DOHH2 (cell line): ENCODE measurements around the gene HDAC4.

Source experiments
- H3F3A ChIP-seq: fragments of 200-600 bp; sonication (generic), shearing (Covaris generic); 2 replicates; pipeline ENCODE4 v1.6.0; 2016; ENCODE audit warnings: antibody characterized with exemption, mild to moderate bottlenecking; ENCODE audit not compliant: control insufficient read depth, insufficient read depth
- H3K27ac ChIP-seq: fragments of 200-600 bp; sonication (generic); 2 replicates; pipeline ENCODE4 v1.5.1; 2014; ENCODE audit warnings: low read depth, mild to moderate bottlenecking, low read length, moderate library complexity
- H3K27me3 ChIP-seq: fragments of 200-600 bp; sonication (generic); 2 replicates; pipeline ENCODE4 v1.6.1; 2014; ENCODE audit warnings: mild to moderate bottlenecking, low read length, mixed read lengths; ENCODE audit not compliant: control insufficient read depth
- H3K36me3 ChIP-seq: fragments of 200-600 bp; sonication (generic); 2 replicates; pipeline ENCODE4 v1.6.1; 2014; ENCODE audit warnings: mild to moderate bottlenecking, low read length, moderate library complexity, mixed read lengths; ENCODE audit not compliant: control insufficient read depth
- H3K4me1 ChIP-seq: fragments of 200-600 bp; sonication (generic); 2 replicates; pipeline ENCODE4 v1.6.1; 2014; ENCODE audit warnings: mild to moderate bottlenecking, low read length, mixed read lengths; ENCODE audit not compliant: control insufficient read depth
- H3K4me2 ChIP-seq: fragments of 200-600 bp; sonication (generic); 2 replicates; pipeline ENCODE4 v1.6.0; 2014; ENCODE audit warnings: mild to moderate bottlenecking, low read length, moderate library complexity
- H3K4me3 ChIP-seq: fragments of 200-600 bp; sonication (generic); 2 replicates; pipeline ENCODE4 v1.5.1; 2014; ENCODE audit warnings: mild to moderate bottlenecking, low read length, mixed read lengths
- H3K79me2 ChIP-seq: fragments of 200-600 bp; sonication (generic); 2 replicates; pipeline ENCODE4 v1.6.1; 2014; ENCODE audit warnings: mild to moderate bottlenecking, low read length, mixed read lengths; ENCODE audit not compliant: control insufficient read depth
- H3K9me2 ChIP-seq: fragments of 200-600 bp; sonication (generic); replicated peaks from 2 replicates; pipeline ENCODE4 v1.6.1; 2014; ENCODE audit warnings: mild to moderate bottlenecking, low read length, mixed read lengths; ENCODE audit not compliant: control insufficient read depth
- H3K9me3 ChIP-seq: fragments of 200-600 bp; sonication (generic); 2 replicates; pipeline ENCODE4 v1.6.1; 2014; ENCODE audit warnings: antibody characterized with exemption, low read length, mixed read lengths; ENCODE audit not compliant: control insufficient read depth, insufficient read depth
- H4K20me1 ChIP-seq: fragments of 200-600 bp; sonication (generic); 2 replicates; pipeline ENCODE4 v1.6.0; 2014; ENCODE audit warnings: low read depth, mild to moderate bottlenecking, antibody characterized with exemption, low read length, moderate library complexity; ENCODE audit not compliant: control insufficient read depth, insufficient read depth
- CTCF ChIP-seq: fragments of 200-600 bp; sonication (generic); IDR thresholded peaks from one replicate; pipeline ENCODE4 v1.5.1; 2014; ENCODE audit warnings: antibody characterized with exemption, mild to moderate bottlenecking, low read depth, low read length; ENCODE audit not compliant: poor library complexity, severe bottlenecking
- EZH2phosphoT487 ChIP-seq: fragments of 200-600 bp; sonication (generic); IDR thresholded peaks from 2 replicates; pipeline ENCODE4 v1.6.1; 2017; ENCODE audit warnings: borderline replicate concordance, mild to moderate bottlenecking, antibody characterized with exemption, low read length, moderate library complexity, mixed read lengths

The HDAC4 gene

DNA sequence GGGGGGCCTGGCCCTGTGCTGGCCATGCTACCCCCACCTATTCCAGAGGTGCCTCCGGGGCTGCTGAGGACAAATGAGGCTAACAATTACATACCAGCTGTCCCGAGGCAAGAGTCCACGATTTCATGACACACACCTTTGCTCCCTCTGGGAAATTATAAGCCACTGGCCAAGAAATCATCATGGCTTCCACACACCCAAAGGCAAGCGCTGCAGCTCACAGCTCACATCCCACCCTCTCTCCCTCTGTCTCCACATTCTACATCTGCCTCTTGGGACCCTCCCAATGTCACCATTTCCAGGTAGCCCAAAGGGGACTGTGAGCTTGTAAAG is 134.4 kb downstream of the HDAC4 start:
- Histone ChIP-seq H3K9me2 (no peaks in the 10 kb centered on the region), H3K9me3 (no peaks in the 10 kb centered on the region), H4K20me1 (peaks cover 52% of the 10 kb centered on the region), H3K4me3 (no peak overlapping the region), H3K4me2 (no peak overlapping the region), H3K27me3 (peaks cover 59% of the 10 kb centered on the region), H3K4me1 (peaks cover 42% of the 10 kb centered on the region), H3K27ac (no peak overlapping the region), H3K79me2 (peaks cover 7% of the 10 kb centered on the region; the same call in 1 of the 2 replicates), H3F3A (no peaks in the 10 kb centered on the region), H3K36me3 (no peaks in the 10 kb centered on the region)
- TF ChIP-seq EZH2phosphoT487 (no peak), CTCF (no peak)

GRCh38 chr2:239265681-239266433 is 135.0 kb downstream of the HDAC4 start:
- Histone ChIP-seq H3K4me2 (no peak overlapping the region), H3K79me2 (peaks cover 7% of the 10 kb centered on the region; the same call in 1 of the 2 replicates), H4K20me1 (peaks cover 51% of the 10 kb centered on the region), H3K36me3 (no peaks in the 10 kb centered on the region), H3K9me2 (no peaks in the 10 kb centered on the region), H3F3A (no peaks in the 10 kb centered on the region), H3K4me3 (no peak overlapping the region), H3K4me1 (peaks cover 42% of the 10 kb centered on the region), H3K27me3 (peaks cover 56% of the 10 kb centered on the region), H3K9me3 (no peaks in the 10 kb centered on the region), H3K27ac (no peak overlapping the region)
- no peak for TF ChIP-seq CTCF
- no peak for TF ChIP-seq EZH2phosphoT487

- TF ChIP-seq EZH2phosphoT487 (no peak), CTCF (no peak)
- H3K9me2 ChIP-seq, result no peaks in the 10 kb centered on the region
- H3K27me3 ChIP-seq, result peaks cover 50% of the 10 kb centered on the region
- peaks cover 50% of the 10 kb centered on the region for H4K20me1 ChIP-seq
- H3F3A ChIP-seq, result no peaks in the 10 kb centered on the region
- H3K4me3 ChIP-seq, result no peak overlapping the region
- no peaks in the 10 kb centered on the region for H3K9me3 ChIP-seq
- no peaks in the 10 kb centered on the region for H3K36me3 ChIP-seq
- no peak overlapping the region for H3K4me2 ChIP-seq
- no peak overlapping the region for H3K27ac ChIP-seq
- peaks cover 46% of the 10 kb centered on the region for H3K4me1 ChIP-seq
- peaks cover 7% of the 10 kb centered on the region; the same call in 1 of the 2 replicates for H3K79me2 ChIP-seq
Observed at GRCh38 chr2:239264838-239265651, 135.8 kb downstream of the HDAC4 start.
